ENCODE data around the gene RAB20. TPM values are rescaled to one million over a fixed set of nuclear protein-coding genes. Genes with fewer than 3 reads are reported as not detected.

Gene RAB20
- total and polyA plus RNA-seq, 10 of the 15 experiments (the other 5 are each of a cell fraction or from before 2014, with no cell fraction given) = 0.48 to 33.1 (median 9.6) TPM

- no peak overlapping the region for H3K4me2 ChIP-seq (ENCODE audit: control insufficient read depth, insufficient read depth)
- no peaks in the 10 kb centered on the region for H4K20me1 ChIP-seq (ENCODE audit: control insufficient read depth, insufficient read depth)
- TF ChIP-seq SMARCA5 (IDR thresholded peaks at IDR 0.05) = no peak
- no peak for TF ChIP-seq POLR2A (IDR thresholded peaks at IDR 0.05; ENCODE audit: low read depth, low read length)
- TF ChIP-seq SIX5 (IDR thresholded peaks at IDR 0.05; ENCODE audit: low read depth, low read length, severe bottlenecking) = no peak
- TF ChIP-seq MXI1 (IDR thresholded peaks at IDR 0.05; ENCODE audit: low read depth, low read length) = no peak
- no peak for TF ChIP-seq PKNOX1 (IDR thresholded peaks at IDR 0.05)
- TF ChIP-seq ESRRA (IDR thresholded peaks at IDR 0.05; ENCODE audit: low read length) = no peak
- no peak for TF ChIP-seq SUZ12 (IDR thresholded peaks at IDR 0.05; ENCODE audit: unreplicated experiment)
- TF ChIP-seq KAT2A (conservative IDR thresholded peaks at IDR 0.05; ENCODE audit: control insufficient read depth, low read depth, low read length) = no peak
- TF ChIP-seq ZNF622 (IDR thresholded peaks at IDR 0.05) = no peak
- TF ChIP-seq STAT3 (IDR thresholded peaks at IDR 0.05; ENCODE audit: low read depth, low read length) = no peak
- TF ChIP-seq, protein P1, sequence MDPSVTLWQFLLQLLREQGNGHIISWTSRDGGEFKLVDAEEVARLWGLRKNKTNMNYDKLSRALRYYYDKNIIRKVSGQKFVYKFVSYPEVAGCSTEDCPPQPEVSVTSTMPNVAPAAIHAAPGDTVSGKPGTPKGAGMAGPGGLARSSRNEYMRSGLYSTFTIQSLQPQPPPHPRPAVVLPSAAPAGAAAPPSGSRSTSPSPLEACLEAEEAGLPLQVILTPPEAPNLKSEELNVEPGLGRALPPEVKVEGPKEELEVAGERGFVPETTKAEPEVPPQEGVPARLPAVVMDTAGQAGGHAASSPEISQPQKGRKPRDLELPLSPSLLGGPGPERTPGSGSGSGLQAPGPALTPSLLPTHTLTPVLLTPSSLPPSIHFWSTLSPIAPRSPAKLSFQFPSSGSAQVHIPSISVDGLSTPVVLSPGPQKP (IDR thresholded peaks at IDR 0.05; ENCODE audit: low read depth, low read length) = no peak
- no peak for TF ChIP-seq EED (IDR thresholded peaks at IDR 0.05; ENCODE audit: low read depth)
- TF ChIP-seq E2F4 (IDR thresholded peaks at IDR 0.05; ENCODE audit: low read depth, low read length) = no peak
- ChIA-PET CTCF (interaction anchor here (2.1 kb wide), 1 partner anchor 15 kb away, joined by 5 read pairs; the partner anchor contains the start of gene NAXD), SMC1A (ENCODE audit: uncharacterized antibody, unreplicated experiment) (no interaction called here), POLR2A (interaction anchor here (0.6 to 1.0 kb wide), 2 partner anchors 18 to 50 kb away, joined by 6 to 8 read pairs; no protein-coding TSS in a partner anchor), RAD21 (ENCODE audit: unreplicated experiment) (interaction anchor here (0.9 kb wide), 1 partner anchor 10 kb away, joined by 3 read pairs; no protein-coding TSS in a partner anchor)
- H3K4me3 ChIP-seq = no peak overlapping the region
- no peaks in the 10 kb centered on the region for H3K36me3 ChIP-seq (ENCODE audit: control insufficient read depth in 2 of 2, insufficient read depth in 2 of 2, low read length in 1 of 2)
- FAIRE-seq (no peak), ATAC-seq (no peak), DNase-seq (ENCODE audit: low read depth, low spot score) (no peak)
- H3K4me1 ChIP-seq (ENCODE audit: control insufficient read depth, insufficient read depth, low read length) = no peaks in the 10 kb centered on the region
- H3K9me3 ChIP-seq (replicated peaks; ENCODE audit: control insufficient read depth, insufficient read depth, low read length) = no peaks in the 10 kb centered on the region
- in situ Hi-C loops (cut with MboI) = no loop called here
- WGBS (ENCODE audit: insufficient coverage, insufficient replicate concordance, low lambda C conversion rate, missing lambda C conversion rate) = 78% methylated on average over 10 of the region's 10 CpGs
- H3K9ac ChIP-seq (ENCODE audit: control insufficient read depth, insufficient read depth, low read length) = no peak overlapping the region
- H2AFZ ChIP-seq (ENCODE audit: control insufficient read depth, low read depth, low read length) = no peak overlapping the region
- intact Hi-C loops (cut with micrococcal nuclease; ENCODE audit: unreplicated experiment) = no loop called here
- BruUV-seq (replicated peaks) = no TSS peak
- no peak overlapping the region for H3K27ac ChIP-seq (ENCODE audit: control insufficient read depth, insufficient read depth)
- no peaks in the 10 kb centered on the region for H3K27me3 ChIP-seq (replicated peaks in 1 of 2; ENCODE audit: control insufficient read depth in 2 of 2, insufficient read depth in 2 of 2, low read length in 1 of 2)
- H3K79me2 ChIP-seq (ENCODE audit: control insufficient read depth, insufficient read depth, low read length) = no peaks in the 10 kb centered on the region
Measured at GRCh38 chr13:110600261-110600819, 38.8 kb upstream of the RAB20 start.
